UCSD-AML1 (cell line): Measurements from ENCODE around the gene BPIFB1.

Experiments used
- DNase-seq: peaks from one replicate; lab custom pipeline; 2025; ENCODE audit not compliant: unreplicated experiment; lab: John Stamatoyannopoulos, UW

The BPIFB1 gene

GRCh38 chr20:33291830-33292355 lies 8.9 kb downstream of the BPIFB1 start:
- DNase-seq = peak; percentile 59

- no peak for DNase-seq
Measured at GRCh38 chr20:33296206-33296605, 13.2 kb downstream of the BPIFB1 start.

DNA sequence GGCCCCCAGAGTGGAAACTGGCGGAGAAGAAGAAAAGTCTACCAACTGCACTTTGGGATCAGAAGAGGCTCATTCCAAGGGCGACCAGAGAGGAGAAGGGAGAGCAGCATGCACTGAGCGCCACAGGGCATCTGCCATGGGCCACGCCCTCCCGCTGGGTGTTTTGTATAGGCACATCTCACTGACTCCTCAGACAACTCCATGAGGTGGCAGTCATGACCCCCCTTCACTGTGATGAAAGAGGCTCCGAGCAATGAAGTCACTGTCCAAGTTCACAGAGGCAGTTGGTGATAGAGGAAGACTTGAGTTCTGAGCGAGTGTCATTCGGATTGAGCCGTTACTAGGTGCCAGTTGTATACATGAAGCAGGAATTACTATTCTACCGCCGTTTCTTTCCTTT lies 15.4 kb downstream of the BPIFB1 start:
- DNase-seq = no peak

GRCh38 chr20:33299111-33299603 lies 16.1 kb downstream of the BPIFB1 start:
- DNase-seq = peak; percentile 62

GRCh38 chr20:33301192-33301930 lies 18.3 kb downstream of the BPIFB1 start:
- no peak for DNase-seq

DNA sequence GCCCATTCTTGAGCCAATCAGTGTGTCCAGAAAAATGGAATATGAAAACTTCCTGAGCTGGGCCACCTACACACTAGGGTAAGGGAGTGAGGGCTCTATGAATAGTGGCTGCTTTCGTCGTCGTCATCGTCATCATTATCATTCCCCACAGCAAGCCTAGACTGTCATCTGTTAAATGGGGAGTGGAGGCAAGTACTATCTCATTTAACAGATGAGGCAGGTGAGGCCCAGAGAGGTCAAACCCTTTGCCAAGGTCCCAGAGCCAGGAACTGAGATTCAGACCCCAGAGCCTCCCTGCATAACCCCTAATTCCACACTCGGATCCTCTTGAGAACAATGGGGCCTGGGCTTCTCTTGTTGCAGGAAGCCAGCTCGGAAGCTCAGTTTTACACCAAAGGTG lies 20.6 kb downstream of the BPIFB1 start:
- DNase-seq = no peak

DNA sequence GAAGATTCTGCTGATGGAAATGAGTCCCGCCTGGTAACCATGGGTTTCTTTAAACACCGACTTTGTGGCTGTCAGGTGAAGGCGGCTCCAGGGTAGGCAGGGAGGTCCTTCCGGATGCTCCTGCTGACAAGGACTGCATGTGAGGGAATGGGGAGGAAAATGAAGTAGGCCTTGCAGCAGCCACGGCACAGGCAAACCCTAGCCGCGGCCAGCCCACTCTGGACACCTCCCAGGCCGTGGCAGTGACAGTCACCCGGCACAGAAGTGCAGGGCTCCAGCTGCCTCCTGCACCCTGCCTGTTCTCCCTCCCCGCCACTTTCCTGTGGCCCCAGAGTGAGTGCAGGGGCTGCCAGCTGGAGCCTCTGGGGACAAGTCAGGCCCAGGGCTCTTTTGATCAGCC lies 21.0 kb downstream of the BPIFB1 start:
- DNase-seq = no peak

DNA sequence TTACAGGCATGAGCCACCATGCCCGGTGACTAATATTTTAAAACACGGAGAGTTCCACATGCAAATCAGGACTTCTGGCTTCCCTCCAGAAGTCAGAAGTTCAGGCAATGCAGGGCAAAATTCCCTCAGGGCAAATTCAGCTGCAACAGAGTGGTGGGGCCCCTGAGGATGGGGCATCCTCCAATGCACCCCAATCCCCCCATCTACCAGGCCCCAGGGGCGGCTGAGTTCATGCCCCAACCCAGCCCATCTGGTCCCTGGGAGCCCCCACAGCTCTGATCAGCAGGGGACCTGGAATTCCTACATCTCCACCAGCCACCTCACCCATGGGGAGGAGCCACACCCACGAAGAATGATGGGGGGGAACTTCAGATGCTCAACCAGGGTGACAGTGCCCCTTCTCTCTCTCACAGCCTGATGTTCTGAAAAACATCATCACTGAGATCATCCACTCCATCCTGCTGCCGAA lies 22.6 kb downstream of the BPIFB1 start:
- DNase-seq = no peak

DNA sequence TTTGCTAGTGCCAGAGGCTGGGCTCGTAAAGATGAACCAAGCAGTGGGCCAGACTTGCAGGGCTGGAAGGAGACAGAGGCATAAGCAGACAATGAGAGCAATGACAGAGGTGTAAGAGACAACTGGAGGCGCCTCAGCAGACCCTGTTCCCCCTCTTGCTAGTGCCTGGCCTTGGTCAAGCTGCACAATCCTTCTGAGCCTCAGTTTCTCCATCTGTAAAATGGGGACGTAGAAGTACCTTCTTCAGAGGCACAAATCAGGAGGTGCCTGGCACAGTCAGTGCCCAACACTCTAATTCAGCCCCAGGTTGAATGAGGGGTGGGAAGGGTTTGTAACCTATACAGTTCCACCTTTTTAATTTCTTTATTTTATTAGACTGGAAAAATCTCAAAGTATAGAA lies 23.2 kb downstream of the BPIFB1 start:
- no peak for DNase-seq

- no peak for DNase-seq
Measured at GRCh38 chr20:33306807-33307206, 23.8 kb downstream of the BPIFB1 start.

DNA sequence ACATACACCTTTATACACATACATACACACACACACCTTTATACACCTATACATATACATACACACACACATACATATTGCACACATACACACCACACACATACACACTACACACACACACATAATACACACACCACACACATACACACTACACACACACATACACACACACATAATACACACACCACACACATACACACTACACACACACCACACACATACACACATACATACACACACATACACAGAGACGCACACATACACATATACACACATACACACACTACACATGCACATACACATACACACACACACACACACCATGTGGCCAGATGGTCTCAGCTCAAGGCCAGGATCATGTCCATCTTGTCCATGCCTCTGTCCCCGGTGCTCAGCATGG lies 25.7 kb downstream of the BPIFB1 start:
- DNase-seq = no peak

DNA sequence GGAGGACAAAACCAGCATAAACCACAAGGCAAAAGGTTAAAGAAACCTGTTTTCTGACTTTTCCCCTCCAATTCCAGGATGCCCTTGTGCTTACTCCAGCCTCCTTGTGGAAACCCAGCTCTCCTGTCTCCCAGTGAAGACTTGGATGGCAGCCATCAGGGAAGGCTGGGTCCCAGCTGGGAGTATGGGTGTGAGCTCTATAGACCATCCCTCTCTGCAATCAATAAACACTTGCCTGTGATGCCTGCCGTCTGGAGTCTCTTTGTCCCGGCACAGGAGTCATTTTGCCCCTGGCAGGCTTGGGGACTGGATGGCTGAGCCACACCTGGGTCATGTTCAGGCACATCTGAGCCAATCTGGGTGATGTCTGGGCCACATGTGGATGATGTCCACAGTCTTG lies 26.6 kb downstream of the BPIFB1 start:
- DNase-seq = no peak

DNA sequence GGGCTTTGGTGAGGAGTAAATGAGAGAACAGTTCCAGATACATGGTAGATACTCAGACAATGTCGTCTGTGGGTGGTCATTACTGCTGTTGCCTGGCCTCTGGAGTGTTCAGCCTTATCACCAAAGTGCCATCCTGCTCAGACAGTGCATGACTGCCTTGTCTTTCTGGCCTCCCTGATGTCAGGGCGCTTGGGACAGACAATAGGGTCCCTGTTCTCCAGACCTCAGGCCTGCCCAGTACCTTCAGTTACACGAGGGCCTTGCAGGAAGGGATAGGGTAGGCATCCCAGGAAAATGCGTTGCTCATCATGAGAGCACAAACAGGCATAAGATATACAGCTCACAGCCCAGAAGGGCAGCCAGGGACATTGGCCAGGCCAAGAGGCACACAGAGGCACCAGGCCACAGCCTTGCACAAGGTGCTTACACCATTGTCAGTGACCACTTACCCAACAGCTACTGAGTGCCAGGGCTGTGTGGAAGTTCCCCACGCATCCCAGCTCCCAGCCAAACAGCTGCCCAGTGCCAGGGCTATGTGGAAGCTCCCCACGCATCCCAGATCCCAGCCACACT lies 27.4 kb downstream of the BPIFB1 start:
- no peak for DNase-seq

- DNase-seq = no peak
Measured at GRCh38 chr20:33311011-33311410, 28.0 kb downstream of the BPIFB1 start.

DNA sequence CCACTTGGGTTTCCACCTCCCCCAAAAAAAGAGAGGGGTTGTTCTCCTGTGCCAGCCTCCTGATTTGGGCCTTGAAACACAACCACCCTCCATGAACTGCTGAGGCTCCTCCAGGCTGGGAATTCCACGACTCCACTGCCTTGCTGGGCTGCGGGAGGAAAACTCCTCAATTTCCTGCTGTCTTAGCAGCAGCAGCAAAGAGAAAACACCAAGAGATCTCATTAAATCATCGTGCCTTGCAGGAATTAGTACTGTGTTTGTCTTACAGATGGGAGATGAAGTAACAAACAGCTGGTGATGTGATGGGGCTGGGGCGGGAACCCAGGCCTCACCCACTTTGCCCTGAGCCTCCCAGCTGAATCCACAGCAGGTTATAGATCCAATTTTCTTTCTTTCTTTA lies 29.0 kb downstream of the BPIFB1 start:
- DNase-seq = no peak

GRCh38 chr20:33312583-33312982 lies 29.6 kb downstream of the BPIFB1 start:
- DNase-seq = no peak

DNA sequence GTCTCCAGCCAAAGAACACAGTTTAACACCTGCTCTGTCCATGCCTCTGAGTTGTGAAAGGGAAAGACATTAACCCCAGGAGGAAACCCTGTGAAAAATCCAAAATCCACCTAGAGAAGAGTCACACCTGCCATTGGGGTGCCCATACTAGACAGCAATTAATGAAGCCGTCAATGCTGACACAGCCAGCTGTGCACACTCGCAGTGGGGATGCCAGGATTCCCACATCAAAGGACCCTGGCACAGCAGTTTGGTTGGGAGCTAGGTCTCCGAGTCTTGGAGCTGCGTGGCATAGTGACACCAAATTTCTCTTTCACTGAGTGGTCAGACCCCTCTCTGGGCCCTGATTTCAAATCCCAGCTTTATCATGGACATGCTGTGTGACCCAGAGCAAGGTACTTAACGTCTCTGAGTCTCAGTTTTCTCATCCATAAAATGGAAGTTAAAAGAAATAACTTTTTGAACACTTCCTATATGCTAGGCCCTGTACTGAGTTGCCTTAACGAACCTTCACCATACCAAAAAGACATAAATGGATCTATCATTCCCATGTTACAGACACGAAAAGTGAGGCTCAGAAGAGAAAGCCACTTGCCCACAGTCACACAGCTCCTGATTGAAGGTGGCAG lies 30.8 kb downstream of the BPIFB1 start:
- DNase-seq = no peak

DNA sequence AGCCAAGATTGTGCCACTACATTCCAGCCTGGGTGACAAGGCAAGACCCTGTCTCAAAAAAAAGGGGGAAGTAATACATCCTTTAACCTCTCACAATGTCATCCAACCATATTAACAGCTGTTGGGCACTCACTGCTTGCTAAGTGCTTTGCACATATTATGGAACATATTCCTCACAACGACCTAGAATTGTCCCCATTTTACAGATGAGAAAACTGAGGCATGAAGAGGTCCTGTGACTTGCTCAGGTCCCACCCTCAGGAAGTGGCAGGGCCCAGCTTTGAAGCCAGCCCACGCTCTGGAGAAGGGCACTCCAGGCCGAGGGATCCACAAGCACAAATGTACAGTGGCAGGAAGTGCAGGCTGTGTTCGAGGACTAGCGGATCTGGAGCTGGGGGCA lies 33.3 kb downstream of the BPIFB1 start:
- no peak for DNase-seq

DNA sequence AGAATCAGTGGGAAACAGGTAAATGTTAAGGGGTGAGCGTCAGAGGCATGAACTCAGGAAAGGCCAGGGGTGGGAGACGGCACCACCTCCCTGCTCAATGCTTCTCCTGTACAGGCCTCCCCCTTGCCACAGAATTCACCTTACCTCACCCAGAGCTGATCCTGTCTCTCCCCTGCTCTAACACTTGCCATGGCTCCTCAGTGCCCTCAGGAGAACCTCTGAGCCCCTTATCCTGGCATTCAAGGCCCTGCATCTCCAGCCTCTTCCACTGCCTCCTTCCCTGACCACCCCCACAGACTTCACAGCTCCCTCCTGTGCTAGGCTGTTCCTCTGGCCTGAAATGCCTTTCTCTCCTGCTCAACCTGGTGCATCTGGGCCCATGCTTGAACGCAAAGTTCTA lies 33.9 kb downstream of the BPIFB1 start:
- DNase-seq = no peak

- DNase-seq = no peak
Measured at GRCh38 chr20:33317424-33318095, 34.5 kb downstream of the BPIFB1 start.

GRCh38 chr20:33318096-33318429 lies 35.0 kb downstream of the BPIFB1 start:
- DNase-seq = no peak

GRCh38 chr20:33320006-33320405 lies 37.0 kb downstream of the BPIFB1 start:
- DNase-seq = no peak
